CD4-positive, alpha-beta T cell treated with Interferon gamma for 1 hour (primary cell): ENCODE results near the gene NRG3.

ENCODE experiments used
- DNase-seq: peaks from one replicate; pipeline ENCODE4 v3.0.0-alpha.2; 2020

The NRG3 gene

GRCh38 chr10:82234173-82234572 lies 359.2 kb downstream of the NRG3 start:
- DNase-seq, result no peak

GRCh38 chr10:82236084-82236731 lies 361.2 kb downstream of the NRG3 start:
- DNase-seq, result no peak

- DNase-seq, result no peak
Observed at GRCh38 chr10:82238291-82238690, 363.3 kb downstream of the NRG3 start.

GRCh38 chr10:82240408-82240807 lies 365.4 kb downstream of the NRG3 start:
- no peak for DNase-seq

- DNase-seq, result no peak
Observed at GRCh38 chr10:82242778-82243177, 367.8 kb downstream of the NRG3 start.

- DNase-seq, result no peak
Observed at GRCh38 chr10:82245157-82245556, 370.2 kb downstream of the NRG3 start.

GRCh38 chr10:82245906-82246560 lies 371.0 kb downstream of the NRG3 start:
- no peak for DNase-seq

GRCh38 chr10:82249141-82249540 lies 374.1 kb downstream of the NRG3 start:
- no peak for DNase-seq

GRCh38 chr10:82251222-82251906 lies 376.4 kb downstream of the NRG3 start:
- no peak for DNase-seq

- DNase-seq, result no peak
Observed at GRCh38 chr10:82252081-82252480, 377.1 kb downstream of the NRG3 start.

GRCh38 chr10:82254237-82254636 lies 379.2 kb downstream of the NRG3 start:
- no peak for DNase-seq

GRCh38 chr10:82256275-82256674 lies 381.3 kb downstream of the NRG3 start:
- DNase-seq, result no peak

- no peak for DNase-seq
Observed at GRCh38 chr10:82266438-82266837, 391.4 kb downstream of the NRG3 start.

GRCh38 chr10:82267014-82267413 lies 392.0 kb downstream of the NRG3 start:
- no peak for DNase-seq

GRCh38 chr10:82267465-82267864 lies 392.5 kb downstream of the NRG3 start:
- DNase-seq, result no peak

GRCh38 chr10:82267960-82268359 lies 393.0 kb downstream of the NRG3 start:
- DNase-seq, result no peak

GRCh38 chr10:82277591-82277990 lies 402.6 kb downstream of the NRG3 start:
- no peak for DNase-seq

- DNase-seq, result no peak
Observed at GRCh38 chr10:82278401-82279182, 403.6 kb downstream of the NRG3 start.

GRCh38 chr10:82282782-82283456 lies 407.9 kb downstream of the NRG3 start:
- no peak for DNase-seq

GRCh38 chr10:82284180-82284579 lies 409.2 kb downstream of the NRG3 start:
- no peak for DNase-seq

- no peak for DNase-seq
Observed at GRCh38 chr10:82288461-82288881, 413.5 kb downstream of the NRG3 start.

GRCh38 chr10:82289945-82290344 lies 415.0 kb downstream of the NRG3 start:
- no peak for DNase-seq

GRCh38 chr10:82294874-82295378 lies 419.9 kb downstream of the NRG3 start:
- DNase-seq, result no peak
